ENCODE results near the gene TEP1.

Gene TEP1

DNA sequence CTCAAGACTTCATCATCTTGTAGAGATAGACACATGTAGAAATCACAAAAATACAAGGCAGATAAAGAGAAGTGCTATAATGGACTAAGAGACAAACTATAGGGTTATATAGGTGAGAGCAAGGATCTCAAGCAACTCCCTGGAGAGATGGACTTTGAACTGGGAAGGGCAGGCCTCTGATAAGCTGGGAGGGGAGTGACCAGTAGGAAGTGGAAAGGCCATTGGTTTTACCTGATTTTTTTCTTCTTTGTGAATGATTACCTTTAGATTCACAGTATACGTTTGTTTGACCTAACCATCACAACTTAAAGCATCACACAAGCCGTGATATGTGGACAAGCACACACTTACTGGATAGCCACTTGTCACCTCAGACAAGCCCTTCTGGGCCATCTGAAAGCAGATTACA is 5.2 kb upstream of the TEP1 start:
- no peak overlapping the region for H3K4me3 ChIP-seq (ENCODE audit: low read depth, low read length)
- DNase-seq (ENCODE audit: low read depth): no peak
- TF ChIP-seq, protein P1, sequence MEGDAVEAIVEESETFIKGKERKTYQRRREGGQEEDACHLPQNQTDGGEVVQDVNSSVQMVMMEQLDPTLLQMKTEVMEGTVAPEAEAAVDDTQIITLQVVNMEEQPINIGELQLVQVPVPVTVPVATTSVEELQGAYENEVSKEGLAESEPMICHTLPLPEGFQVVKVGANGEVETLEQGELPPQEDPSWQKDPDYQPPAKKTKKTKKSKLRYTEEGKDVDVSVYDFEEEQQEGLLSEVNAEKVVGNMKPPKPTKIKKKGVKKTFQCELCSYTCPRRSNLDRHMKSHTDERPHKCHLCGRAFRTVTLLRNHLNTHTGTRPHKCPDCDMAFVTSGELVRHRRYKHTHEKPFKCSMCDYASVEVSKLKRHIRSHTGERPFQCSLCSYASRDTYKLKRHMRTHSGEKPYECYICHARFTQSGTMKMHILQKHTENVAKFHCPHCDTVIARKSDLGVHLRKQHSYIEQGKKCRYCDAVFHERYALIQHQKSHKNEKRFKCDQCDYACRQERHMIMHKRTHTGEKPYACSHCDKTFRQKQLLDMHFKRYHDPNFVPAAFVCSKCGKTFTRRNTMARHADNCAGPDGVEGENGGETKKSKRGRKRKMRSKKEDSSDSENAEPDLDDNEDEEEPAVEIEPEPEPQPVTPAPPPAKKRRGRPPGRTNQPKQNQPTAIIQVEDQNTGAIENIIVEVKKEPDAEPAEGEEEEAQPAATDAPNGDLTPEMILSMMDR (IDR thresholded peaks at IDR 0.05; ENCODE audit: low read depth, low read length, missing control alignments): no peak

DNA sequence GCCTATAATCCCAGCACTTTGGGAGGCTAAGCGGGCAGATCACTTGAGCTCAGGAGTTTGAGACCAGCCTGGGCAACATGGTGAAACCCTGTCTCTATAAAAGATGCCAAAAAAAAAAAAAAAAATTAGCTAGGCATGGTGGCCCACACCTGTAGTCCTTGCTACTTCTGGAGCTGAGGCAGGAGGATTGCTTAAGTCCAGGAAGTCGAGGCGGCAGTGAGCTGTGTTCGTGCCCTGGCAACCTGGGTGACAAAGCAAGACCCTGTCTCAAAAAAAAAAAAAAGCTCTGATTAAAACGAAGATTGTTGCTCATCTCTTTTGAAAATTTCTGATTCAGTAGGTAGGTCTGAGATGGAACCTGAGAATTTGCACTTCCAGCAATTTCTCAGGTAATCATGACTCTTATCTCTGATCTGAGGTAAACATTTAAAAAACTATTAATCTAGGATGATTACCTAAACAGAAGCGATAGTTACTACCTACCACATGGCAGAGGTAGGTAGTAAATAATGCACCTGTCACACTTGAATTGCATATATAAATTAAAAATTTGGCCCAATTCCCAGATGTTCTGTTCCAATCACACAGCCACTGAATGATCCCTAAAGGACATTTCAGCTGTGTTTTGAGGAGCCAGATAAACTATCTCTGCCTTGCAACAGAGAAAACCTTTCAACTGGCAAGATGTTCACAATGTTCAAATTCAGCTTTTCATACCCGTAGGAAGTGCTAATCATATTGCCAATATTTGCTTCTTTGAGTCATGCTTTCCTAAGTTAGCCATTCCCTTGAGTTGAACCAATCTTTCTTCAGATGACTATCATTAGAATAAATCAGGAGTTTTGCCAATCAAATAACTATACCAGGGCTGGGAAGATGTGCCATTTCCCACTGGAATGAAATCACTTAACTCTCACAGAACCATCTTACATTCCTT is 4.2 kb upstream of the TEP1 start:
- H3K4me3 ChIP-seq (ENCODE audit: low read depth, low read length): no peak overlapping the region
- no peak for DNase-seq (ENCODE audit: low read depth)
- TF ChIP-seq, protein P1 (IDR thresholded peaks at IDR 0.05; ENCODE audit: low read depth, low read length, missing control alignments): no peak

DNA sequence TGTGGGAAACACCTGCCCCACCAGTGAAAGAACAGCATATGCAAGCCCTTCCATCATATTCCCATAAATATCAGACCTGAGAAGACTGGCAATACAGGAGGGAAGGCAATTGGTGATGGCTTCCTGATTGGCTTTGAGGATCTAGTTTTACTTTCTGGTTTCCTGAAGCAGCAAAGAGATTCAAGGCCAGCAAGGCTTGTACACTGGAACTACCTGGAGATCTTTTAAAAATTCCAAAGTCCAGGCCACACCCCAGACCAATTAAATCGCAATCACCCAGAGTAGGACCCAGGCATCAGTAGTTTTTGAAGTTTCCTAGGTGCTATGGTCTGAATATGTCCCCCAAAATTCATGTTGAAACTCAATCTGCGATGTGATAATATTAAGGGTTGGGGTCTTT is 2.9 kb upstream of the TEP1 start:
- H3K4me3 ChIP-seq (ENCODE audit: low read depth, low read length): no peak overlapping the region
- TF ChIP-seq, protein P1 (IDR thresholded peaks at IDR 0.05; ENCODE audit: low read depth, low read length, missing control alignments): no peak
- DNase-seq (ENCODE audit: low read depth): no peak

DNA sequence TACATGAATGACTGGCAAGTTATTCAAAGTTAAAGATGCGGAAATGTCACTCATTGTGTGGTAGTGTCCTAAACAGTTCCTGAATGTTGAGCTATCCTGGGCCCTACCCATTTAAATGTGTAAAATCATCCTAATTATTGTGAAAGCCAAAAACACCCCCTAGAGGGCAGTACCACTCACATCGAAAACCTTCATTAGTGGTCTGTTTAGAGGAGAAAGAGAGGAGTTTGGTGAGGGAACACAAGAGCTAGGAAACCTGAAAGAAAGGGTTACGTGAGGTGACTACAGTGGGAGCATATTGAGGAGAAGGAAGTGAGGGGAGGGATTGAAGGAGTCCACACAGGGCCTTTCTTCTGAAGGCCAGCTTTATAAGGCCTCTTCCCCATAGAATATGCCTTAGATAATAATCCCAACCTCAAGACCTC is 2.5 kb upstream of the TEP1 start:
- DNase-seq (ENCODE audit: low read depth): no peak
- H3K4me3 ChIP-seq (ENCODE audit: low read depth, low read length): no peak overlapping the region
- TF ChIP-seq, protein P1 (IDR thresholded peaks at IDR 0.05; ENCODE audit: low read depth, low read length, missing control alignments): peak; percentile 64

DNA sequence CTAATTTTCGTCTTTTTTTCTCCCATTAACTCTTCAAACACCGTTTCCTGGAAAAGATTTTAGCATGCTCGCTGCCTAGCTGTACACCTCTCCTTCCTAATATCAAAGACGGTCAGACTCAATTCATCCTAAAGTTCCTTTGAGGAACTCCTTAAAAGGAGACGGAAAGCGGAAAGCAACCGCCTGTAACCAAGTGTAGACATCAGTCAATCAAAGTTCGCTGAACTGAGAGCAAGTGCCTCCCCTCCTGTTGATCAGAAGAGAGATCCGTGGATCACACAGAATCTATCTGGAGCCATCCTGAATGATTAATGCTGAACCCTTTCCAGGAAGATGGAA is 412 bp upstream of the TEP1 start:
- TF ChIP-seq, protein P1 (IDR thresholded peaks at IDR 0.05; ENCODE audit: low read depth, low read length, missing control alignments): no peak
- DNase-seq (ENCODE audit: low read depth): no peak
- peak overlapping the region; percentile 83 for H3K4me3 ChIP-seq (ENCODE audit: low read depth, low read length)

DNA sequence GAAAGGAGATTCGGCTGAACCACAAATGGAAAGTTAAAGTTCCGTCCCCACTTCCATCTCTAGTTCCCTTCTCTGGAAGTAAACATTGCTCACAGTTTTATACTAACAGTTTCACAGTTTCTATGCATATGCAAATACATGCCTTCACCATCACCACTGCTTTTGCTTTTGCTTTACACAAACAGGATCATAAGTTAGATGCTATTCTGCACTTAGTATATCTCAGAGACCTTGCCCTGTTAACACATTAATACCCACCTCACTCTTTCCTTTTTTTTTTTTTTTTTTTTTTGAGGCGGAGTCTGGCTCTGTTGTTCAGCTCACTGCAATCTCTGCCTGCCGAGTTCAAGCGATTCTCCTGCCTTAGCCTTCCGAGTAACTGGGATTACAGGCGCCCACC is 890 bp downstream of the TEP1 start:
- peak overlapping the region; percentile 83 for H3K4me3 ChIP-seq (ENCODE audit: low read depth, low read length)
- DNase-seq (ENCODE audit: low read depth): no peak
- TF ChIP-seq, protein P1 (IDR thresholded peaks at IDR 0.05; ENCODE audit: low read depth, low read length, missing control alignments): no peak

DNA sequence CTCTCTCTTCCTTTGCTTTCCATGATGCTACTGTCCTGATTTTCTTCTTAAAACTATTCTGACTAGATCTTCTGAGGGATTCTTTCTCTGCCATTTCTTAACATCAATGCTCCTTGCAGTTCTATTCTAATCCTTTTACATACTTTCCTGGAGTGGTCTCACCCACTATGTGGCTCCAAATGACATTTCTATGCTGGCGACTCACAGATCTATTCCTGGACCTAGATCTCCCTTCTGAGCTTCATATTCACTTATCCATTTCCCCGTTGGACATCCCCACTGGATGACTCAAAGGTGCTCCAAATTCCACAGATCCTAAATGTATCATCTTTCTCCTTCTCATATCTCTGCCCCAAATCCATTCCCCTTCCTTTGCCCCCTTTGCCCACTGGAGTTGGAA is 4.1 kb downstream of the TEP1 start:
- no peak for DNase-seq (ENCODE audit: low read depth)
- H3K4me3 ChIP-seq (ENCODE audit: low read depth, low read length): no peak overlapping the region
- TF ChIP-seq, protein P1 (IDR thresholded peaks at IDR 0.05; ENCODE audit: low read depth, low read length, missing control alignments): no peak

All from GM12864 (cell line).